Head of caudate nucleus (tissue), 42 donors: ENCODE data around the gene MYO1B.

Experiments
- DNase-seq, 42 donors: peaks; one replicate each; pipeline versions ENCODE4 v3.0.0 to v3.0.0-alpha.2; 2020 to 2021; ENCODE audit warnings: mixed read lengths in 7 of 42
- intact Hi-C: fragments of 100-400 bp; cut with DNase I; formaldehyde crosslinking; loops from one replicate; pipeline ENCODE4 v1.15.0; 2022

The MYO1B gene

GRCh38 chr2:191463790-191464189 lies 218.6 kb downstream of the MYO1B start:
- intact Hi-C loops = no loop called here
- DNase-seq = no peak

- intact Hi-C loops = no loop called here
- no peak for DNase-seq
Measured at GRCh38 chr2:191465766-191466420, 220.7 kb downstream of the MYO1B start.

GRCh38 chr2:191467113-191467512 lies 221.9 kb downstream of the MYO1B start:
- intact Hi-C loops = no loop called here
- DNase-seq = no peak

GRCh38 chr2:191470306-191470705 lies 225.1 kb downstream of the MYO1B start:
- DNase-seq = no peak
- intact Hi-C loops = no loop called here

- no peak for DNase-seq
- intact Hi-C loops = no loop called here
Measured at GRCh38 chr2:191474464-191474863, 229.3 kb downstream of the MYO1B start.
